GM12878 (cell line): ENCODE measurements around the gene NUDT3. TPM values are rescaled to one million over a fixed set of nuclear protein-coding genes. Genes with fewer than 3 reads are reported as not detected.

ENCODE experiments used
- ATAC-seq: fragments of 200-7000 bp; cut with Tn5 transposase; 3 replicates; pipeline ENCODE4 v1.9.1; 2020; ENCODE audit warnings: mild to moderate bottlenecking, moderate library complexity
- BruUV-seq: library from RNA; stranded (reverse); fragments of 400-500 nt; replicated peaks from 2 replicates; lab custom pipeline; 2021; lab: Mats Ljungman, UMichigan
- CTCF ChIA-PET: fragments of 300-600 bp; sonication (Branson Sonifier 250); formaldehyde crosslinking; extraction: SDS; loops from one replicate; lab custom pipeline; 2021; ENCODE audit warnings: inconsistent platforms; lab: Yijun Ruan, JAX
- POLR2A ChIA-PET: fragments of 350-600 bp; formaldehyde crosslinking; extraction: SDS; loops from one replicate; lab custom pipeline; 2021; ENCODE audit warnings: inconsistent platforms; lab: Charles Lee
- RAD21 ChIA-PET: fragments of 300-600 bp; sonication (Branson Sonifier 250); formaldehyde crosslinking; loops from one replicate; lab custom pipeline; 2023; ENCODE audit warnings: antibody characterized with exemption; ENCODE audit not compliant: unreplicated experiment; lab: Charles Lee
- SMC1A ChIA-PET: fragments of 300-600 bp; sonication (Branson Sonifier 250); formaldehyde crosslinking; loops from one replicate; lab custom pipeline; 2023; ENCODE audit not compliant: unreplicated experiment, uncharacterized antibody; lab: Charles Lee
- DNase-seq: peaks from one replicate; pipeline ENCODE4 v3.0.0-alpha.2; 2011; ENCODE audit warnings: low read depth, low spot score
- FAIRE-seq: peaks from 3 replicates; lab custom pipeline; 2011; peaks lifted over from hg19 to GRCh38; lab: Jason Lieb, UNC
- H2AFZ ChIP-seq: 2 replicates; pipeline ENCODE4 v1.6.0; 2011; ENCODE audit warnings: low read depth, low read length, control low read depth; ENCODE audit not compliant: control insufficient read depth
- H3K27ac ChIP-seq: 2 replicates; pipeline ENCODE4 v1.5.1; 2011; ENCODE audit warnings: control low read depth; ENCODE audit not compliant: control insufficient read depth, insufficient read depth
- H3K27me3 ChIP-seq, 2 experiments: replicated peaks in 1 of 2; 2 replicates each; pipeline versions ENCODE4 v1.6.0 to v1.6.1; 2011; ENCODE audit warnings: low read length in 1 of 2; ENCODE audit not compliant: control insufficient read depth in 2 of 2, insufficient read depth in 2 of 2
- H3K36me3 ChIP-seq, 2 experiments: 2 replicates each; pipeline ENCODE4 v1.5.1; 2011; ENCODE audit warnings: low read length in 1 of 2; ENCODE audit not compliant: control insufficient read depth in 2 of 2, insufficient read depth in 2 of 2
- H3K4me1 ChIP-seq: 2 replicates; pipeline ENCODE4 v1.6.1; 2011; ENCODE audit warnings: mild to moderate bottlenecking, low read length, moderate library complexity, mixed read lengths; ENCODE audit not compliant: control insufficient read depth, insufficient read depth
- H3K4me2 ChIP-seq: 2 replicates; pipeline ENCODE4 v1.6.0; 2011; ENCODE audit warnings: control low read depth; ENCODE audit not compliant: control insufficient read depth, insufficient read depth
- H3K4me3 ChIP-seq: fragments of 200-600 bp; sonication (generic); 2 replicates; pipeline ENCODE4 v1.5.1; 2016
- H3K79me2 ChIP-seq: 2 replicates; pipeline ENCODE4 v1.6.0; 2011; ENCODE audit warnings: low read length; ENCODE audit not compliant: control insufficient read depth, insufficient read depth
- H3K9ac ChIP-seq: 2 replicates; pipeline ENCODE4 v1.8.0; 2011; ENCODE audit warnings: low read length, control low read depth, mixed read lengths; ENCODE audit not compliant: control insufficient read depth, insufficient read depth
- H3K9me3 ChIP-seq: replicated peaks from 3 replicates; pipeline ENCODE4 v1.5.1; 2011; ENCODE audit warnings: mild to moderate bottlenecking, low read length; ENCODE audit not compliant: control insufficient read depth, insufficient read depth
- H4K20me1 ChIP-seq: 2 replicates; pipeline ENCODE4 v1.6.0; 2011; ENCODE audit not compliant: control insufficient read depth, insufficient read depth
- ASH2L ChIP-seq: fragments of 300-600, 200-600 bp; sonication (generic); IDR thresholded peaks from 2 replicates; pipeline ENCODE4 v1.6.1; 2017; ENCODE audit warnings: low read depth, mild to moderate bottlenecking, borderline replicate concordance
- BMI1 ChIP-seq: fragments of 450-650 bp; IDR thresholded peaks from 2 replicates; pipeline ENCODE4 v1.6.1; 2016; ENCODE audit warnings: mild to moderate bottlenecking, moderate library complexity, borderline replicate concordance
- EED ChIP-seq: sonication (generic); IDR thresholded peaks from 2 replicates; pipeline ENCODE4 v1.6.1; 2016; ENCODE audit warnings: antibody characterized with exemption, low read depth
- EGR1 ChIP-seq, 2 experiments: IDR thresholded peaks; 1 replicate in 1 of 2; 2 replicates in 1 of 2; pipeline ENCODE4 v1.6.1; 2011 to 2012; ENCODE audit warnings: low read depth in 2 of 2, low read length in 2 of 2, borderline replicate concordance in 1 of 2, mild to moderate bottlenecking in 1 of 2, moderate library complexity in 1 of 2
- ETV6 ChIP-seq, 2 experiments: fragments of 450-650 bp in 1 of 2; IDR thresholded peaks in 1 of 2; conservative IDR thresholded peaks in 1 of 2; 2 replicates each; pipeline ENCODE4 v1.6.1; 2014; ENCODE audit warnings: antibody characterized with exemption in 1 of 2, borderline replicate concordance in 1 of 2, low read depth in 1 of 2, mild to moderate bottlenecking in 1 of 2, moderate library complexity in 1 of 2
- FOXK2 ChIP-seq: fragments of 450-650 bp; IDR thresholded peaks from 2 replicates; pipeline ENCODE4 v1.6.1; 2017; ENCODE audit warnings: mild to moderate bottlenecking, moderate library complexity
- HCFC1 ChIP-seq: fragments of 150-350 bp; IDR thresholded peaks from 2 replicates; pipeline ENCODE4 v1.6.1; 2014; ENCODE audit warnings: low read length
- MEF2B ChIP-seq: fragments of 450-650 bp; IDR thresholded peaks from 2 replicates; pipeline ENCODE4 v1.6.1; 2018; ENCODE audit warnings: mild to moderate bottlenecking, moderate library complexity; ENCODE audit not compliant: partially characterized antibody, poor library complexity, severe bottlenecking
- MTA2 ChIP-seq: fragments of 450-650 bp; IDR thresholded peaks from 2 replicates; pipeline ENCODE4 v1.6.1; 2016; ENCODE audit warnings: low read depth, mild to moderate bottlenecking, moderate library complexity
- MTA3 ChIP-seq: IDR thresholded peaks from 2 replicates; pipeline ENCODE4 v1.6.1; 2012; ENCODE audit warnings: low read length, inconsistent platforms, borderline replicate concordance
- NR2C2 ChIP-seq: IDR thresholded peaks from 2 replicates; pipeline ENCODE4 v1.6.1; 2011; ENCODE audit warnings: borderline replicate concordance, low read depth; ENCODE audit not compliant: control insufficient read depth, insufficient read length
- RUNX3 ChIP-seq: IDR thresholded peaks from 2 replicates; pipeline ENCODE4 v1.6.1; 2012; ENCODE audit warnings: low read length, inconsistent platforms
- SMARCA5 ChIP-seq: fragments of 450-650 bp; IDR thresholded peaks from 2 replicates; pipeline ENCODE4 v1.6.1; 2017; ENCODE audit warnings: mild to moderate bottlenecking
- ZNF207 ChIP-seq: fragments of 450-650 bp; IDR thresholded peaks from 2 replicates; pipeline ENCODE4 v1.6.1; 2014; ENCODE audit warnings: antibody characterized with exemption, mild to moderate bottlenecking, borderline replicate concordance
- ZNF274 ChIP-seq: IDR thresholded peaks from one replicate; pipeline ENCODE4 v1.8.0; 2011; ENCODE audit not compliant: insufficient read length, insufficient read depth
- WGBS: methylation state at CpG from one replicate; pipeline ENCODE4 v1.1.6; 2016; ENCODE audit warnings: low lambda C conversion rate; ENCODE audit not compliant: insufficient replicate concordance, insufficient coverage; ENCODE audit errors: missing lambda C conversion rate; 5-methylcytosine and 5-hydroxymethylcytosine counted together
- in situ Hi-C: fragments of 300-500 bp; cut with MboI; formaldehyde crosslinking; loops from 9 replicates; pipeline ENCODE4 v1.14.3; 2018; ENCODE audit warnings: mixed read lengths
- intact Hi-C: fragments of 100-400 bp; cut with micrococcal nuclease; formaldehyde crosslinking; loops from one replicate; pipeline ENCODE4 v1.14.2; 2022; ENCODE audit not compliant: unreplicated experiment
- polyA plus RNA-seq, 11 experiments: library from polyadenylated mRNA; depleted of rRNA in 4 of 11; unstranded in 6 of 11; stranded (reverse) in 5 of 11; fragments of >200 nt; fragmentation: Nextera tagmentation in 4 of 11; fragmentation: Illumina TruSeq in 1 of 11; extraction: Ambion mirVana in 4 of 11; extraction: Trizol in 1 of 11; gene quantifications; 1 replicate in 1 of 11; 2 replicates in 10 of 11; pipeline versions ENCODE4 v1.2.1 to v1.2.3, GENCODE V29; 2011 to 2016; ENCODE audit warnings: inconsistent platforms in 2 of 11, missing spikeins in 2 of 11, low read depth in 1 of 11
- total RNA-seq, 4 experiments: library from RNA; depleted of rRNA in 3 of 4; stranded (reverse); fragments of >200 nt in 3 of 4; fragmentation: Illumina TruSeq in 1 of 4; extraction: Trizol in 1 of 4; gene quantifications; 2 replicates each; pipeline versions ENCODE4 v1.2.1 to v1.2.3, GENCODE V29; 2013 to 2021
- TF ChIP-seq, protein P1 (sequence below): fragments of 450-650 bp; IDR thresholded peaks from 2 replicates; pipeline ENCODE4 v1.6.1; 2017; ENCODE audit warnings: mild to moderate bottlenecking, low read depth, inconsistent platforms; ENCODE audit not compliant: poor library complexity, severe bottlenecking
- TF ChIP-seq, protein P2 (sequence below): IDR thresholded peaks from 2 replicates; pipeline ENCODE4 v1.6.1; 2011; ENCODE audit warnings: low read depth, mild to moderate bottlenecking, low read length, moderate library complexity, borderline replicate concordance; ENCODE audit errors: extremely low read depth
- TF ChIP-seq, protein P3 (sequence below): fragments of 450-650 bp; IDR thresholded peaks from 2 replicates; pipeline ENCODE4 v1.6.1; 2017; ENCODE audit warnings: mild to moderate bottlenecking

NUDT3 gene
- total and polyA plus RNA-seq, 10 of the 15 experiments (the other 5 are each of a cell fraction or from before 2014, with no cell fraction given), result 2.4 to 32.3 (median 25.5) TPM

GRCh38 chr6:34289137-34289536 is 103.3 kb downstream of the NUDT3 start:
- SMC1A ChIA-PET, result interaction anchor here (0.8 to 1.4 kb wide), 5 partner anchors 29 to 137 kb away, joined by 3 to 6 read pairs (median 3); partner anchors contain the start of gene RPS10
- Histone ChIP-seq H3K36me3 (peaks cover 4 to 14% of the 10 kb centered on the region in 2 experiments), H3K4me2 (peak overlapping the region; percentile 58; the same call in 1 of the 2 replicates), H4K20me1 (no peaks in the 10 kb centered on the region), H3K27me3 (no peaks in the 10 kb centered on the region), H3K4me3 (peak overlapping the region; percentile 12; the same call in 1 of the 2 replicates), H3K27ac (peak overlapping the region; percentile 77), H3K9ac (no peak overlapping the region; the same call in 1 of the 2 replicates), H3K9me3 (no peaks in the 10 kb centered on the region), H2AFZ (no peak overlapping the region), H3K4me1 (peaks cover 27% of the 10 kb centered on the region), H3K79me2 (no peaks in the 10 kb centered on the region)
- CTCF ChIA-PET, result interaction anchor here (0.6 to 1.3 kb wide), 3 partner anchors 12 to 320 kb away, joined by 3 read pairs; no protein-coding TSS in a partner anchor
- DNase-seq (no peak), ATAC-seq (no peak), FAIRE-seq (no peak)
- no peak for TF ChIP-seq EED
- TF ChIP-seq MEF2B, result no peak
- TF ChIP-seq BMI1, result no peak
- TF ChIP-seq, protein P1, sequence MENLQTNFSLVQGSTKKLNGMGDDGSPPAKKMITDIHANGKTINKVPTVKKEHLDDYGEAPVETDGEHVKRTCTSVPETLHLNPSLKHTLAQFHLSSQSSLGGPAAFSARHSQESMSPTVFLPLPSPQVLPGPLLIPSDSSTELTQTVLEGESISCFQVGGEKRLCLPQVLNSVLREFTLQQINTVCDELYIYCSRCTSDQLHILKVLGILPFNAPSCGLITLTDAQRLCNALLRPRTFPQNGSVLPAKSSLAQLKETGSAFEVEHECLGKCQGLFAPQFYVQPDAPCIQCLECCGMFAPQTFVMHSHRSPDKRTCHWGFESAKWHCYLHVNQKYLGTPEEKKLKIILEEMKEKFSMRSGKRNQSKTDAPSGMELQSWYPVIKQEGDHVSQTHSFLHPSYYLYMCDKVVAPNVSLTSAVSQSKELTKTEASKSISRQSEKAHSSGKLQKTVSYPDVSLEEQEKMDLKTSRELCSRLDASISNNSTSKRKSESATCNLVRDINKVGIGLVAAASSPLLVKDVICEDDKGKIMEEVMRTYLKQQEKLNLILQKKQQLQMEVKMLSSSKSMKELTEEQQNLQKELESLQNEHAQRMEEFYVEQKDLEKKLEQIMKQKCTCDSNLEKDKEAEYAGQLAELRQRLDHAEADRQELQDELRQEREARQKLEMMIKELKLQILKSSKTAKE, result no peak
- TF ChIP-seq NR2C2, result no peak
- no peak for TF ChIP-seq HCFC1
- no peak for TF ChIP-seq ZNF274
- no peak for TF ChIP-seq EGR1 (IDR thresholded peaks at IDR 0.05; ENCODE audit: borderline replicate concordance in 1 of 2, low read depth in 2 of 2, low read length in 2 of 2)
- no peak for TF ChIP-seq RUNX3
- TF ChIP-seq MTA2, result no peak
- TF ChIP-seq MTA3, result no peak
- TF ChIP-seq ASH2L, result no peak
- no peak for TF ChIP-seq FOXK2
- TF ChIP-seq SMARCA5, result no peak
- TF ChIP-seq, protein P2, sequence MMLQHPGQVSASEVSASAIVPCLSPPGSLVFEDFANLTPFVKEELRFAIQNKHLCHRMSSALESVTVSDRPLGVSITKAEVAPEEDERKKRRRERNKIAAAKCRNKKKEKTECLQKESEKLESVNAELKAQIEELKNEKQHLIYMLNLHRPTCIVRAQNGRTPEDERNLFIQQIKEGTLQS, result no peak
- no peak for TF ChIP-seq ZNF207
- TF ChIP-seq ETV6 (conservative IDR thresholded peaks at IDR 0.05 in 1 of 2, IDR thresholded peaks at IDR 0.05 in 1 of 2; ENCODE audit: borderline replicate concordance in 1 of 2, low read depth in 1 of 2), result no peak
- TF ChIP-seq, protein P3, sequence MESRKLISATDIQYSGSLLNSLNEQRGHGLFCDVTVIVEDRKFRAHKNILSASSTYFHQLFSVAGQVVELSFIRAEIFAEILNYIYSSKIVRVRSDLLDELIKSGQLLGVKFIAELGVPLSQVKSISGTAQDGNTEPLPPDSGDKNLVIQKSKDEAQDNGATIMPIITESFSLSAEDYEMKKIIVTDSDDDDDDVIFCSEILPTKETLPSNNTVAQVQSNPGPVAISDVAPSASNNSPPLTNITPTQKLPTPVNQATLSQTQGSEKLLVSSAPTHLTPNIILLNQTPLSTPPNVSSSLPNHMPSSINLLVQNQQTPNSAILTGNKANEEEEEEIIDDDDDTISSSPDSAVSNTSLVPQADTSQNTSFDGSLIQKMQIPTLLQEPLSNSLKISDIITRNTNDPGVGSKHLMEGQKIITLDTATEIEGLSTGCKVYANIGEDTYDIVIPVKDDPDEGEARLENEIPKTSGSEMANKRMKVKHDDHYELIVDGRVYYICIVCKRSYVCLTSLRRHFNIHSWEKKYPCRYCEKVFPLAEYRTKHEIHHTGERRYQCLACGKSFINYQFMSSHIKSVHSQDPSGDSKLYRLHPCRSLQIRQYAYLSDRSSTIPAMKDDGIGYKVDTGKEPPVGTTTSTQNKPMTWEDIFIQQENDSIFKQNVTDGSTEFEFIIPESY, result no peak
- in situ Hi-C loops, result no loop called here
- intact Hi-C loops, result no loop called here
- 92% methylated on average over 11 of the region's 11 CpGs for WGBS
- RAD21 ChIA-PET, result interaction anchor here (1.1 to 1.6 kb wide), 2 partner anchors 11 to 40 kb away, joined by 3 to 5 read pairs; partner anchors contain the start of gene SMIM29
- POLR2A ChIA-PET, result no interaction called here
- no TSS peak for BruUV-seq
